GM19328 (cell line): Measurements from ENCODE around the gene ZNF560.
"Not testable (repeated sequence)": the region's sequence is repeated elsewhere in the genome, so short reads cannot be mapped to it uniquely, and the experiment has no call there.

Source experiments
- ATAC-seq: cut with Tn5 transposase; IDR thresholded peaks from one replicate; pipeline ENCODE4 v1.9.1; 2021; ENCODE audit warnings: mild to moderate bottlenecking, moderate library complexity; ENCODE audit not compliant: unreplicated experiment

Gene ZNF560

GRCh38 chr19:9498183-9498902 is at the start of gene ZNF560:
ZNF560 (minus strand) TSS chr19:9498616; CDS start chr19:9475313, 23,303 bp downstream.
- no peak for ATAC-seq

- ATAC-seq = no peak
Observed at GRCh38 chr19:9547870-9548269, 49.5 kb upstream of the ZNF560 start.

- ATAC-seq = not testable (repeated sequence)
Observed at GRCh38 chr19:9541281-9541680, 42.9 kb upstream of the ZNF560 start.

GRCh38 chr19:9539921-9540320 is 41.5 kb upstream of the ZNF560 start:
- ATAC-seq = not testable (repeated sequence)

- ATAC-seq = not testable (repeated sequence)
Observed at GRCh38 chr19:9539201-9539600, 40.8 kb upstream of the ZNF560 start.

GRCh38 chr19:9538183-9539058 is 40.0 kb upstream of the ZNF560 start, which contains the start of gene ZNF426:
ZNF426 (minus strand) TSS chr19:9538645; CDS start chr19:9536232, 2,413 bp downstream.
- no peak for ATAC-seq

GRCh38 chr19:9535934-9536333 is 37.5 kb upstream of the ZNF560 start:
- ATAC-seq = no peak

- no peak for ATAC-seq
Observed at GRCh38 chr19:9531933-9532332, 33.5 kb upstream of the ZNF560 start.

GRCh38 chr19:9528757-9529336 is 30.4 kb upstream of the ZNF560 start:
- no peak for ATAC-seq

GRCh38 chr19:9523885-9524474 is 25.6 kb upstream of the ZNF560 start:
- ATAC-seq = no peak

- ATAC-seq = no peak
Observed at GRCh38 chr19:9507285-9507684, 8.9 kb upstream of the ZNF560 start.

- ATAC-seq = no peak
Observed at GRCh38 chr19:9500796-9501195, 2.4 kb upstream of the ZNF560 start.

GRCh38 chr19:9494096-9494495 is 4.3 kb downstream of the ZNF560 start:
- ATAC-seq = no peak

- ATAC-seq = no peak
Observed at GRCh38 chr19:9487016-9487415, 11.4 kb downstream of the ZNF560 start.

- ATAC-seq = no peak
Observed at GRCh38 chr19:9485140-9485539, 13.3 kb downstream of the ZNF560 start.

GRCh38 chr19:9474975-9475374 is 23.4 kb downstream of the ZNF560 start:
- no peak for ATAC-seq

- ATAC-seq = no peak
Observed at GRCh38 chr19:9467161-9467560, 31.3 kb downstream of the ZNF560 start.

GRCh38 chr19:9461938-9462337 is 36.5 kb downstream of the ZNF560 start:
- ATAC-seq = no peak

GRCh38 chr19:9456018-9456689 is 42.3 kb downstream of the ZNF560 start:
- ATAC-seq = no peak

- no peak for ATAC-seq
Observed at GRCh38 chr19:9453953-9454352, 44.5 kb downstream of the ZNF560 start.

- ATAC-seq = no peak
Observed at GRCh38 chr19:9445037-9445436, 53.4 kb downstream of the ZNF560 start.
